ENCODE results near the gene MIB2.

- TF ChIP-seq CTCF (conservative IDR thresholded peaks at IDR 0.05 in 1 of 2, IDR thresholded peaks at IDR 0.05 in 1 of 2; ENCODE audit: low read depth in 1 of 2, low read length in 2 of 2) (no peak), EZH2 (IDR thresholded peaks at IDR 0.05; ENCODE audit: low read length, missing control alignments) (no peak)
These were observed 12.9 kb upstream of the MIB2 start for GRCh38 chr1:1602304-1602967.
